Hepatocyte (in vitro differentiated cells): ENCODE data around the gene CLTB. TPM values are rescaled to one million over a fixed set of nuclear protein-coding genes. Genes with fewer than 3 reads are reported as not detected.

Experiments used
- DNase-seq: peaks from one replicate; pipeline ENCODE4 v3.0.0-alpha.2; 2016; ENCODE audit warnings: low spot score
- H2AFZ ChIP-seq: fragments of 200-600 bp; sonication (generic); 2 replicates; pipeline ENCODE4 v1.6.0; 2016; ENCODE audit warnings: antibody characterized with exemption, mild to moderate bottlenecking
- H3K27ac ChIP-seq: fragments of 200-600 bp; sonication (generic); 2 replicates; pipeline ENCODE4 v1.5.1; 2016; ENCODE audit warnings: mild to moderate bottlenecking
- H3K27me3 ChIP-seq: fragments of 200-600 bp; sonication (generic); 2 replicates; pipeline ENCODE4 v1.6.1; 2016
- H3K36me3 ChIP-seq: fragments of 200-600 bp; sonication (generic); replicated peaks from 2 replicates; pipeline ENCODE4 v1.5.1; 2016; ENCODE audit warnings: low read depth; ENCODE audit not compliant: insufficient read depth
- H3K4me1 ChIP-seq: fragments of 200-600 bp; sonication (generic); 2 replicates; pipeline ENCODE4 v1.5.1; 2016; ENCODE audit warnings: mild to moderate bottlenecking, moderate library complexity; ENCODE audit not compliant: insufficient read depth
- H3K4me2 ChIP-seq: fragments of 200-600 bp; sonication (generic); 2 replicates; pipeline ENCODE4 v1.6.0; 2016
- H3K4me3 ChIP-seq: fragments of 200-600 bp; sonication (generic); 2 replicates; pipeline ENCODE4 v1.5.1; 2016; ENCODE audit warnings: mild to moderate bottlenecking
- H3K79me2 ChIP-seq: fragments of 200-600 bp; sonication (generic); 2 replicates; pipeline ENCODE4 v1.6.0; 2017; ENCODE audit warnings: mild to moderate bottlenecking
- H3K9me2 ChIP-seq: fragments of 200-600 bp; sonication (generic); replicated peaks from 2 replicates; pipeline ENCODE4 v1.6.0; 2017; ENCODE audit warnings: mild to moderate bottlenecking; ENCODE audit not compliant: insufficient read depth
- H3K9me3 ChIP-seq: fragments of 200-600 bp; sonication (generic); 2 replicates; pipeline ENCODE4 v1.5.1; 2016; ENCODE audit warnings: low read depth, mild to moderate bottlenecking
- H4K20me1 ChIP-seq: fragments of 200-600 bp; sonication (generic); 2 replicates; pipeline ENCODE4 v1.6.0; 2016; ENCODE audit warnings: mild to moderate bottlenecking; ENCODE audit not compliant: insufficient read depth, poor library complexity, severe bottlenecking
- EZH2 ChIP-seq: fragments of 200-600 bp; sonication (generic); IDR thresholded peaks from 2 replicates; pipeline ENCODE4 v1.6.1; 2016; ENCODE audit warnings: antibody characterized with exemption, mild to moderate bottlenecking, borderline replicate concordance
- EZH2phosphoT487 ChIP-seq: fragments of 200-600 bp; sonication (generic); IDR thresholded peaks from one replicate; pipeline ENCODE4 v1.6.1; 2018; ENCODE audit warnings: antibody characterized with exemption, mild to moderate bottlenecking, low read depth, moderate library complexity; ENCODE audit not compliant: unreplicated experiment, severe bottlenecking
- WGBS: methylation state at CpG from one replicate; pipeline ENCODE4 v1.1.6; 2016; ENCODE audit warnings: low lambda C conversion rate; ENCODE audit errors: missing lambda C conversion rate; 5-methylcytosine and 5-hydroxymethylcytosine counted together
- polyA plus RNA-seq: library from polyadenylated mRNA; unstranded; fragments of >200 nt; fragmentation: Nextera tagmentation; extraction: Ambion mirVana; gene quantifications from 2 replicates; pipeline ENCODE4 v1.2.1, GENCODE V29; 2016
- total RNA-seq: library from RNA; depleted of rRNA; stranded (reverse); fragments of >200 nt; gene quantifications from 2 replicates; pipeline ENCODE4 v1.2.3, GENCODE V29; 2014
- TF ChIP-seq, protein P1 (sequence below): fragments of 200-600 bp; sonication (generic); IDR thresholded peaks from 2 replicates; pipeline ENCODE4 v1.5.1; 2016; ENCODE audit warnings: antibody characterized with exemption, mild to moderate bottlenecking; ENCODE audit not compliant: poor library complexity

Gene CLTB
- total and polyA plus RNA-seq, 2 experiments from 2014 or later, result 131 to 284 TPM

DNA sequence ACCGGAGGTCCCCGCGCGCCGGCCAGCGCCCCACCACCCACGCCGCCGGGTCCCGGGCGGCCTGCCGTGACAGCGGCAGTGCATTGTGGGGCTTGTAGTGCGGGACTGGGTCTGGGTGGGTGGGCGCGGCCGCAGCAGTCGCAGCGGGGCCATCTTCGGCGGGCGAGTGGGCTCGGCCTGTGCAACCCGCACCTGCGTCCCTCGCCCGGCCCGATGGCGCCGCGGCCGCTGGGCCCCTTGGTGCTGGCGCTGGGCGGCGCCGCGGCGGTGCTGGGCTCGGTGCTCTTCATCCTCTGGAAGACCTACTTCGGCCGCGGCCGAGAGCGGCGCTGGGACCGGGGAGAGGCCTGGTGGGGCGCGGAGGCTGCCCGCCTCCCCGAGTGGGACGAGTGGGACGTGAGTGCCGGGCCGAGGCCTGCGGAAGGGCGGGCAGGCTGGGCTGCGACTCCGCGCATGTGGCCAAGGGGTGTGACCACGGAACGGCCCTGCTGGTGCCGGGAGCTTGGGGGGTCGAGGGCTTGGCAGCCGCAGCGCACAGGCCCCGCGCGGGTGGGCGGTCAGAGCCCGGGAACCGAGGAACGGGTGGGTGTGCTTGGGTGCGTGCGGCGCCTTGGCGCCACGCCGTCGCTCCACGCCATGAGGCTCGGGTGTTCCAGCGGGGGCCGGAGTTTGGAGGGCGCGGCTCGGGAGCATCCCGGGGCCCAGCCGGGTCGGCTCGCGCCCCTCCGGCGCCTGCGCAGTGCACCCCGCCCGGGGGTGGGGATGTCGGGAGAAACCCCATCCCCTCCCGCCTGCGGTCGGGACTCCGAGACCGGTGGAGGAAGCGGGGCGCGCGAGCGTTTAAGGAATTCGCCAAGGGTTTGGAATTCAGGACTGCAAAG, 50.7 kb downstream of the CLTB start, which contains the start of gene ARL10:
TSS of gene ARL10 (plus strand) at position 137 of the 881 bp plus-strand sequence. CDS start at position 214, 77 bp downstream.
- Histone ChIP-seq H3K79me2 (peaks cover 12% of the 10 kb centered on the region), H3K36me3 (no peaks in the 10 kb centered on the region), H4K20me1 (peaks cover 2% of the 10 kb centered on the region), H3K4me2 (peak within 1 kb of the TSS; percentile 94), H3K4me1 (peaks cover 2% of the 10 kb centered on the region), H3K4me3 (peak within 1 kb of the TSS; percentile 81), H3K9me2 (no peaks in the 10 kb centered on the region), H3K27ac (peak within 1 kb of the TSS; percentile 65), H3K27me3 (no peaks in the 10 kb centered on the region), H2AFZ (peak within 1 kb of the TSS; percentile 97), H3K9me3 (no peaks in the 10 kb centered on the region)
- TF ChIP-seq, protein P1, sequence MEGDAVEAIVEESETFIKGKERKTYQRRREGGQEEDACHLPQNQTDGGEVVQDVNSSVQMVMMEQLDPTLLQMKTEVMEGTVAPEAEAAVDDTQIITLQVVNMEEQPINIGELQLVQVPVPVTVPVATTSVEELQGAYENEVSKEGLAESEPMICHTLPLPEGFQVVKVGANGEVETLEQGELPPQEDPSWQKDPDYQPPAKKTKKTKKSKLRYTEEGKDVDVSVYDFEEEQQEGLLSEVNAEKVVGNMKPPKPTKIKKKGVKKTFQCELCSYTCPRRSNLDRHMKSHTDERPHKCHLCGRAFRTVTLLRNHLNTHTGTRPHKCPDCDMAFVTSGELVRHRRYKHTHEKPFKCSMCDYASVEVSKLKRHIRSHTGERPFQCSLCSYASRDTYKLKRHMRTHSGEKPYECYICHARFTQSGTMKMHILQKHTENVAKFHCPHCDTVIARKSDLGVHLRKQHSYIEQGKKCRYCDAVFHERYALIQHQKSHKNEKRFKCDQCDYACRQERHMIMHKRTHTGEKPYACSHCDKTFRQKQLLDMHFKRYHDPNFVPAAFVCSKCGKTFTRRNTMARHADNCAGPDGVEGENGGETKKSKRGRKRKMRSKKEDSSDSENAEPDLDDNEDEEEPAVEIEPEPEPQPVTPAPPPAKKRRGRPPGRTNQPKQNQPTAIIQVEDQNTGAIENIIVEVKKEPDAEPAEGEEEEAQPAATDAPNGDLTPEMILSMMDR, result no peak
- TF ChIP-seq EZH2, result no peak
- no peak for TF ChIP-seq EZH2phosphoT487
- DNase-seq, result peak; percentile 62
- 2% methylated on average over 68 of the region's 108 CpGs for WGBS

- no peak for TF ChIP-seq EZH2phosphoT487
- TF ChIP-seq, protein P1, result no peak
- no peak for TF ChIP-seq EZH2
- H3K27me3 ChIP-seq, result no peaks in the 10 kb centered on the region
- no peak for DNase-seq
- H3K4me2 ChIP-seq, result peak overlapping the region; percentile 94
- peak overlapping the region; percentile 97 for H2AFZ ChIP-seq
- H3K27ac ChIP-seq, result no peak overlapping the region
- 40% methylated on average over 28 of the region's 28 CpGs for WGBS
- H3K4me3 ChIP-seq, result peak overlapping the region; percentile 81
- peaks cover 20% of the 10 kb centered on the region for H3K79me2 ChIP-seq
- H3K36me3 ChIP-seq, result no peaks in the 10 kb centered on the region
- peaks cover 10% of the 10 kb centered on the region for H4K20me1 ChIP-seq
- no peaks in the 10 kb centered on the region for H3K9me3 ChIP-seq
- H3K9me2 ChIP-seq, result no peaks in the 10 kb centered on the region
- H3K4me1 ChIP-seq, result peaks cover 7% of the 10 kb centered on the region
Measured at GRCh38 chr5:176364765-176365350, 51.5 kb downstream of the CLTB start.

GRCh38 chr5:176362233-176362490, 54.2 kb downstream of the CLTB start:
- Histone ChIP-seq H4K20me1 (peaks cover 23% of the 10 kb centered on the region), H2AFZ (peak overlapping the region; percentile 68), H3K9me2 (no peaks in the 10 kb centered on the region), H3K4me2 (peak overlapping the region; percentile 88), H3K9me3 (no peaks in the 10 kb centered on the region), H3K4me1 (peaks cover 7% of the 10 kb centered on the region), H3K4me3 (peak overlapping the region; percentile 27), H3K27ac (no peak overlapping the region), H3K27me3 (no peaks in the 10 kb centered on the region), H3K79me2 (peaks cover 41% of the 10 kb centered on the region), H3K36me3 (no peaks in the 10 kb centered on the region)
- WGBS, result 59% methylated on average over 8 of the region's 8 CpGs
- TF ChIP-seq EZH2 (no peak), EZH2phosphoT487 (no peak)
- TF ChIP-seq, protein P1, result no peak
- DNase-seq, result no peak
